Kidney (tissue), 11 donors: ENCODE measurements around the gene GTF2H2C. TPM values are rescaled to one million over a fixed set of nuclear protein-coding genes. Genes with fewer than 3 reads are reported as not detected.
"Not testable (repeated sequence)": the region's sequence is repeated elsewhere in the genome, so short reads cannot be mapped to it uniquely, and the experiment has no call there.

Source experiments
- DNase-seq, 5 donors: peaks; one replicate each; pipeline ENCODE4 v3.0.0-alpha.2; 2013 to 2020
- FAIRE-seq: peaks from 2 replicates; lab custom pipeline; 2012; peaks lifted over from hg19 to GRCh38; lab: Jason Lieb, UNC
- H3K27ac ChIP-seq, 2 donors: one replicate each; pipeline ENCODE4 v1.7.0; 2013; ENCODE audit warnings: low read depth in 2 of 2, low read length in 2 of 2, inconsistent platforms in 1 of 2
- H3K27me3 ChIP-seq: one replicate; pipeline ENCODE4 v1.7.1; 2013; ENCODE audit warnings: low read length, inconsistent platforms; ENCODE audit not compliant: control insufficient read depth, insufficient read depth
- H3K36me3 ChIP-seq, 3 donors: one replicate each; pipeline versions ENCODE4 v1.7.0 to v1.7.1; 2013; ENCODE audit warnings: low read length in 3 of 3, control low read depth in 1 of 3, inconsistent platforms in 1 of 3; ENCODE audit not compliant: insufficient read depth in 3 of 3, control insufficient read depth in 2 of 3
- H3K4me1 ChIP-seq, 3 donors: one replicate each; pipeline versions ENCODE4 v1.7.0 to v1.7.1; 2013; ENCODE audit warnings: low read length in 3 of 3, inconsistent platforms in 1 of 3, low read depth in 1 of 3; ENCODE audit not compliant: control insufficient read depth in 2 of 3, insufficient read depth in 2 of 3
- H3K4me3 ChIP-seq, 3 donors: one replicate each; pipeline versions ENCODE4 v1.7.0 to v1.8.1; 2013; ENCODE audit warnings: low read length in 3 of 3, control low read depth in 1 of 3, inconsistent platforms in 1 of 3
- H3K9ac ChIP-seq, 3 donors: one replicate each; pipeline versions ENCODE4 v1.7.0 to v1.7.1; 2013; ENCODE audit warnings: low read length in 3 of 3, control low read depth in 1 of 3, inconsistent platforms in 1 of 3
- H3K9me3 ChIP-seq, 3 donors: one replicate each; pipeline versions ENCODE4 v1.7.0 to v1.7.1; 2013; ENCODE audit warnings: low read length in 3 of 3, control low read depth in 1 of 3, inconsistent platforms in 1 of 3; ENCODE audit not compliant: control insufficient read depth in 2 of 3, insufficient read depth in 1 of 3
- intact Hi-C: fragments of 100-400 bp; cut with DNase I; formaldehyde crosslinking; loops from one replicate; pipeline ENCODE4 v1.11.1; 2022
- polyA plus RNA-seq: library from polyadenylated mRNA; stranded (reverse); fragments of 350-450 nt; fragmentation: Illumina TruSeq; extraction: RNeasy Lipid Tissue Mini Kit (QIAGEN cat#74804); gene quantifications from one replicate; pipeline ENCODE4 v1.2.3, GENCODE V29; 2014; ENCODE audit warnings: low read depth, low replicate concordance; ENCODE audit not compliant: insufficient read depth
- total RNA-seq: library from RNA; stranded (reverse); fragmentation: NEBNext Ultra II Directional; extraction: Animal tissue kit (Norgen Biotek cat#: 25700); gene quantifications from one replicate; pipeline ENCODE4 v1.2.1, GENCODE V29; 2021
- donor health status: control.
- donor health status: control.
- donor health status: DM: yes; HTN: yes; CAD: no.
- donor health status: Normal renal cell carcinoma (clear cell type).

Gene GTF2H2C
- total and polyA plus RNA-seq, 2 donors from 2014 or later = 21.5 to 36.6 TPM

DNA sequence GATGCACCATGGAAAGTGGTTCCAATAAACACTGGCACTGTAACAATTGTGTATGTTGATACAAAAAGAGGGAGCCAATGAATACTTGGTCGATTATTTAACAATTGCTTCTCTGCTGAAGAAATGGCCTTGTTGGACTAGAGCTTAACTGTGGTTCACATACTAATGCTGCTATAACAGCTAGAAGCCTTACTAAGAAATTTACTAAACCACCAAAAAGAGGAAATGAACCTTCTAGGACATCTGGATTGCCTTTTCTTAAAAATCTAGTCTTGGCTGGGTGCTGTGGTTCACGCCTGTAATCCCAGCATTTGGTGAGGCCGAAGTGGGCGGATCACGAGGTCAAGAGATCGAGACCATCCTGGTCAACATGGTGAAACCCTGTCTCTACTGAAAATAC lies 42.0 kb downstream of the GTF2H2C start:
- H3K9ac ChIP-seq, H3K4me3 ChIP-seq, DNase-seq, H3K36me3 ChIP-seq, H3K4me1 ChIP-seq, H3K27ac ChIP-seq, intact Hi-C loops, H3K9me3 ChIP-seq, H3K27me3 ChIP-seq, FAIRE-seq: not testable (repeated sequence)

DNA sequence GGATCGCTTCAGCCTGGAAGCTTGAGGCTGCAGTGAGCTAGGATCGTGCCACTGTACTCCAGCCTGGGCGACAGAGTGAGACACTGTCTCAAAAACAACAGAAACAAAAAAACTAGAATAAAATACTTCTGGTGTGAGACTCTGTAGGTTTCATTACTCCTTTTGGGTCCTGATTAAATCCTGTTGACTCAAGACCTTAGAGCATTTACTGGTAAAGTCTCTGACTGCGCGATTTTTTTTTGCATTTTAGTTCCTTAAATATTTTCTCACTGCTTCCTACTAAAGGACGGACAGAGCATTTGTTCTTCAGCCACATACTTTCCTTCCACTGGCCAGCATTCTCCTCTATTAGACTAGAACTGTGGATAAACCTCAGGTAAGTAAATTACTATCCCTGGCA lies 46.8 kb downstream of the GTF2H2C start:
- H3K36me3 ChIP-seq, H3K9me3 ChIP-seq, H3K4me1 ChIP-seq, FAIRE-seq, H3K9ac ChIP-seq, intact Hi-C loops, H3K27ac ChIP-seq, H3K4me3 ChIP-seq, DNase-seq, H3K27me3 ChIP-seq: not testable (repeated sequence)

DNA sequence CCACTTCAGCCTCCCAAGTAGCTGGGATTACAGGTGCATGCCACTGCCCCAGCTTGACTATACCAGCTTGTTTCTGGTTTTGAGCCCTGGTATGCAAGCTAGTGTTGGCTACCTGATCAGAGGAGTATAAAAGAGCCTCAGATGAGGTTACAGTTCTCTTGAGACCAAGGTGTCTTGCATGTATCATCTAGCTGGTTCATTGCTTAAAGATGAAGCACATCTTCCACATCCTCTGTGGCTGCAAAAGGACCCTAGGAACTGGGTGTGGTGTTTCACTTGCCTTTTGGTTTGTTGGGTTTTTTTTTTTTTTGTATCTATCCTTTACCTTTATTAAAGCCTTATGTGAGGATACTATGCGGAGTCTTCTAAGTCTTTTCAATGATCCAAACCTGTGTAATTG lies 47.8 kb downstream of the GTF2H2C start:
- DNase-seq, FAIRE-seq, H3K27me3 ChIP-seq, H3K27ac ChIP-seq, intact Hi-C loops, H3K9me3 ChIP-seq, H3K4me1 ChIP-seq, H3K4me3 ChIP-seq, H3K36me3 ChIP-seq, H3K9ac ChIP-seq: not testable (repeated sequence)

DNA sequence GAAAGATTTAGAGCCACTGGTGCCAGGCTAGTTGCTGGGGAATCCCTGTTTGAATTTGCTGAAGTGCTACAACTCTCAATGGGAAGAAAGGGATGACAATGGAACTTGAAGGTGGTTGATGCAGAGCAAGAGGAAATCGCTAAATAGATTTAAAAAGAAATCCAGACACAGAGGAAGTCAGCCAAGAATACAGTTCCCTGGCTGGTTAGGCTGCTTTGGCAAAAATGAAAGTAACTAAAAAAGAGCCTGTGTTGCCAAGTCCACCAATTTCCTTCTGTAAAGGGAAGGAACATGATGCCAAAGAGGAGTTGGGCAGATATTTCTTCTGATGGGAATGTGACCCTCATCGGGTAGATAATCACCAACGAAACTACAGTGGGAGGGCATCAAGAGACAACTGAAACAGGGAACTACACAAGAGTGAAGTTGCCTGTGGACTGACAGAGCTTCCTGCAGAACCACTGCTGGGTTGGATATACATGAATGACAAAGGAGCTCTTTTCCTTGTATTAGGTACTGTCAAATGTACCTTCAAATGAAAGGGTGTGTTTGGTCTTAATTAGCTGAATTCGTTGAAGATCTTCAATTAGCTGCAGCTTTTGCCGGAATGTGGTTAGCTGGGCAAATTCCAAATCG lies 49.0 kb downstream of the GTF2H2C start:
- H3K4me3 ChIP-seq, intact Hi-C loops, H3K9me3 ChIP-seq, H3K9ac ChIP-seq, FAIRE-seq, H3K36me3 ChIP-seq, H3K27me3 ChIP-seq, DNase-seq, H3K27ac ChIP-seq, H3K4me1 ChIP-seq: not testable (repeated sequence)

DNA sequence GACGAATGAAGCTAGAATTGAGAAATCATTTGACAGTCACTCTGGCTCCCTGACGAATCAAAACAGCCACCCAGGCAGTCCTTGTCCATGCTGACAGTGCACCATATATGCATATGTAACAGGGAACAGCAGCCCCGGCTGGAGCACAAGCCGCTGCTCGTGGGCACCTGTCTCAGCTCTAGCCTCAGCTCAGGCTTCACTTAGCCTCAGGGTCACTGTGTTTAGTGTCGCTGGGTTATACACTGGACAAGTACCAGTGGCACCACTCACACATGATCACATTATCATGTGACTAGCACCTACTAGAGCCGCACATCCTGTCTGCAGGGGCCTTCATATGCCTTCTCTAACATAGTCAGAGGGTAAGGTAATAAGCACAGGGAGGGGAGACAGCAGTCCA lies 54.9 kb downstream of the GTF2H2C start:
- not testable (repeated sequence) for H3K4me1 ChIP-seq, DNase-seq

DNA sequence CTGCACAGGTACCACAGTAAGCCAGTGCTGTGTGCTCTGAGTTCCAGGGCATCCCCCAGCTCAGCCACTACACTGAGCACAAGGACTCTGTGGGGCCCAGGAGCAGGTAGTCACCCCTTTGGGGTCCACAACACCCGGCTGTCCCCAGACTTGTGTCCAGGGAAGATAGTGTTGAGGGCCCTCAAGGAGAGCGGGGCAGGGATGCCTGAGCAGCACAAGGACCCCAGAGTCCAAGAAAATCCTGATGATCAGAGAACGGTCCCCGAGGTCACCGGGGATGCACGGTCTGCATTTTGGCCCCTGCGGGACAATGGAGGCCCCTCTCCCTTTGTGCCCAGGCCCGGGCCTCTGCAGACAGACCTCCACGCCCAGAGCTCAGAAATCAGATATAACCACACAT lies 71.9 kb downstream of the GTF2H2C start:
- intact Hi-C loops, FAIRE-seq, H3K4me3 ChIP-seq: not testable (repeated sequence)

More for the DNA sequence above, 54.9 kb downstream of the GTF2H2C start:
- H3K9me3 ChIP-seq, H3K9ac ChIP-seq, H3K36me3 ChIP-seq, H3K27me3 ChIP-seq, H3K27ac ChIP-seq, intact Hi-C loops, H3K4me3 ChIP-seq, FAIRE-seq: not testable (repeated sequence)

More for the DNA sequence above, 71.9 kb downstream of the GTF2H2C start:
- H3K9ac ChIP-seq, H3K4me1 ChIP-seq, H3K27me3 ChIP-seq, H3K36me3 ChIP-seq, H3K9me3 ChIP-seq, H3K27ac ChIP-seq: not testable (repeated sequence)
- peak in 1 of 5 donors; percentile 1 for DNase-seq

Other genes with a start within 250 kb of the GTF2H2C start
- 10.6 TPM for gene CCDC125, start 227.4 kb upstream of the GTF2H2C start, total RNA-seq
- gene CCDC125, start 227.4 kb upstream of the GTF2H2C start, polyA plus RNA-seq = 4.5 TPM
- gene AK6, start 190.7 kb upstream of the GTF2H2C start, total RNA-seq = 31.1 TPM
- 73.7 TPM for gene AK6, start 190.7 kb upstream of the GTF2H2C start, polyA plus RNA-seq
- gene TAF9, start 190.7 kb upstream of the GTF2H2C start, total RNA-seq = 42.4 TPM
- gene TAF9, start 190.7 kb upstream of the GTF2H2C start, polyA plus RNA-seq = 46.4 TPM
- gene RAD17, start 190.4 kb upstream of the GTF2H2C start, total RNA-seq = 26.6 TPM
- gene RAD17, start 190.4 kb upstream of the GTF2H2C start, polyA plus RNA-seq = 19.7 TPM
- 41.2 TPM for gene MARVELD2, start 145.1 kb upstream of the GTF2H2C start, total RNA-seq
- gene MARVELD2, start 145.1 kb upstream of the GTF2H2C start, polyA plus RNA-seq = 8.5 TPM
- 127 TPM for gene OCLN, start 67.4 kb upstream of the GTF2H2C start, total RNA-seq
- gene OCLN, start 67.4 kb upstream of the GTF2H2C start, polyA plus RNA-seq = 13.5 TPM